ENCODE results near the gene ARHGAP25. TPM values are rescaled to one million over a fixed set of nuclear protein-coding genes. Genes with fewer than 3 reads are reported as not detected.

Gene ARHGAP25
- total RNA-seq, 1 donor from 2014 or later = 31.8 TPM

- no peak for DNase-seq
- Histone ChIP-seq H3K4me3 (no peak overlapping the region), H3K9me3 (no peaks in the 10 kb centered on the region), H3K36me3 (peaks cover 30% of the 10 kb centered on the region), H3K27ac (no peak overlapping the region), H3K4me1 (peaks cover 7% of the 10 kb centered on the region), H3K27me3 (no peaks in the 10 kb centered on the region)
- TF ChIP-seq CTCF (IDR thresholded peaks at IDR 0.05) = no peak
- intact Hi-C loops (cut with DNase I) = no loop called here
- ATAC-seq = no peak
Measured at GRCh38 chr2:68791914-68792313, 57.3 kb downstream of the ARHGAP25 start.

GRCh38 chr2:68792751-68793150 is 58.1 kb downstream of the ARHGAP25 start:
- no peaks in the 10 kb centered on the region for H3K27me3 ChIP-seq
- peaks cover 11% of the 10 kb centered on the region for H3K4me1 ChIP-seq
- H3K4me3 ChIP-seq = no peak overlapping the region
- no peaks in the 10 kb centered on the region for H3K9me3 ChIP-seq
- H3K27ac ChIP-seq = no peak overlapping the region
- H3K36me3 ChIP-seq = peaks cover 25% of the 10 kb centered on the region
- intact Hi-C loops (cut with DNase I) = no loop called here
- no peak for DNase-seq
- ATAC-seq = no peak
- TF ChIP-seq CTCF (IDR thresholded peaks at IDR 0.05) = no peak

- DNase-seq = no peak
- peak overlapping the region; percentile 45 for H3K27ac ChIP-seq
- no peaks in the 10 kb centered on the region for H3K9me3 ChIP-seq
- ATAC-seq = peak; percentile 51
- no peaks in the 10 kb centered on the region for H3K36me3 ChIP-seq
- no peaks in the 10 kb centered on the region for H3K27me3 ChIP-seq
- H3K4me1 ChIP-seq = peaks cover 18% of the 10 kb centered on the region
- H3K4me3 ChIP-seq = peak overlapping the region; percentile 2
- intact Hi-C loops (cut with DNase I) = no loop called here
- no peak for TF ChIP-seq CTCF (IDR thresholded peaks at IDR 0.05)
Measured at GRCh38 chr2:68796295-68796905, 61.8 kb downstream of the ARHGAP25 start.

- intact Hi-C loops (cut with DNase I) = no loop called here
- H3K36me3 ChIP-seq = peaks cover 8% of the 10 kb centered on the region
- DNase-seq (no peak), ATAC-seq (peak; percentile 83)
- peak overlapping the region; percentile 45 for H3K27ac ChIP-seq
- no peak overlapping the region for H3K4me3 ChIP-seq
- H3K27me3 ChIP-seq = no peaks in the 10 kb centered on the region
- TF ChIP-seq CTCF (IDR thresholded peaks at IDR 0.05) = no peak
- H3K9me3 ChIP-seq = no peaks in the 10 kb centered on the region
- H3K4me1 ChIP-seq = peaks cover 18% of the 10 kb centered on the region
Measured at GRCh38 chr2:68798569-68798968, 64.0 kb downstream of the ARHGAP25 start.

- TF ChIP-seq CTCF (IDR thresholded peaks at IDR 0.05) = no peak
Measured at GRCh38 chr2:68799140-68800026, 64.8 kb downstream of the ARHGAP25 start.

More at GRCh38 chr2:68799140-68800026, 64.8 kb downstream of the ARHGAP25 start:
- no peak overlapping the region for H3K4me3 ChIP-seq
- ATAC-seq = no peak
- peaks cover 11% of the 10 kb centered on the region for H3K36me3 ChIP-seq
- intact Hi-C loops (cut with DNase I) = no loop called here
- peak overlapping the region; percentile 45 for H3K27ac ChIP-seq
- peaks cover 18% of the 10 kb centered on the region for H3K4me1 ChIP-seq
- no peaks in the 10 kb centered on the region for H3K27me3 ChIP-seq
- DNase-seq = no peak
- no peaks in the 10 kb centered on the region for H3K9me3 ChIP-seq

Measured in upper lobe of right lung (tissue), 1 donor.